Measurements from ENCODE around the gene OLFM2. TPM values are rescaled to one million over a fixed set of nuclear protein-coding genes. Genes with fewer than 3 reads are reported as not detected.
A peak's percentile ranks its signal among the peaks of the same experiment; 100 is the strongest.

Gene OLFM2
- total and polyA plus RNA-seq, 12 donors: 0.30 to 8.0 (median 1.4) TPM

GRCh38 chr19:9910625-9911024 lies 25.7 kb downstream of the OLFM2 start:
- DNase-seq (no peak), ATAC-seq (no peak)
- Histone ChIP-seq H3K4me3 (no peak overlapping the region), H3K36me3 (no peaks in the 10 kb centered on the region), H3K27me3 (peaks cover 10 to 67% (median 51%) of the 10 kb centered on the region in 7 donors), H3K4me1 (peaks cover 5 to 20% (median 14%) of the 10 kb centered on the region in 9 donors), H3K9me3 (no peaks in the 10 kb centered on the region), H3K27ac (no peak overlapping the region)
- no peak for TF ChIP-seq CTCF (IDR thresholded peaks at IDR 0.05)
- 92 to 95% methylated on average over 1 of the region's 1 CpG for WGBS, 2 donors
- intact Hi-C loops (cut with DNase I): loop anchor here in 1 of 10 donors (10.0 kb wide), 1 partner anchor 66 kb away; no protein-coding TSS in a partner anchor

- TF ChIP-seq CTCF (IDR thresholded peaks at IDR 0.05): no peak
- intact Hi-C loops (cut with DNase I): no loop called here
Observed at GRCh38 chr19:9909251-9909650, 27.1 kb downstream of the OLFM2 start.

GRCh38 chr19:9906475-9907087 lies 29.7 kb downstream of the OLFM2 start:
- Histone ChIP-seq H3K9me3 (no peaks in the 10 kb centered on the region), H3K27me3 (peaks cover 0 to 45% (median 29%) of the 10 kb centered on the region in 7 donors), H3K27ac (no peak overlapping the region), H3K36me3 (no peaks in the 10 kb centered on the region), H3K4me3 (no peak overlapping the region), H3K4me1 (no peaks in the 10 kb centered on the region)
- intact Hi-C loops (cut with DNase I): no loop called here
- no peak for DNase-seq
- WGBS, 2 donors: 41 to 45% methylated on average over 16 of the region's 16 CpGs
- peak in 6 of 8 donors; percentile 25 to 82 (median 44) for ATAC-seq
- TF ChIP-seq CTCF (IDR thresholded peaks at IDR 0.05): no peak

More at GRCh38 chr19:9909251-9909650, 27.1 kb downstream of the OLFM2 start:
- ATAC-seq: no peak
- H3K27ac ChIP-seq: no peak overlapping the region
- no peak for DNase-seq
- H3K4me1 ChIP-seq: peaks cover 3 to 13% (median 9%) of the 10 kb centered on the region in 9 donors
- peaks cover 10 to 59% (median 53%) of the 10 kb centered on the region in 7 donors for H3K27me3 ChIP-seq
- H3K36me3 ChIP-seq: no peaks in the 10 kb centered on the region
- WGBS, 2 donors: 69 to 71% methylated on average over 10 of the region's 10 CpGs
- H3K4me3 ChIP-seq: no peak overlapping the region
- H3K9me3 ChIP-seq: no peaks in the 10 kb centered on the region

- Histone ChIP-seq H3K9me3 (no peaks in the 10 kb centered on the region), H3K4me3 (no peak overlapping the region), H3K27me3 (peaks cover 0 to 32% (median 22%) of the 10 kb centered on the region in 7 donors), H3K4me1 (no peaks in the 10 kb centered on the region), H3K27ac (no peak overlapping the region), H3K36me3 (no peaks in the 10 kb centered on the region)
- ATAC-seq (no peak), DNase-seq (no peak)
- intact Hi-C loops (cut with DNase I): no loop called here
- TF ChIP-seq CTCF (IDR thresholded peaks at IDR 0.05): no peak
- WGBS, 2 donors: 88 to 89% methylated on average over 5 of the region's 5 CpGs
Observed at GRCh38 chr19:9903336-9903735, 33.0 kb downstream of the OLFM2 start.
